ENCODE measurements around the gene TGFB1. TPM values are rescaled to one million over a fixed set of nuclear protein-coding genes. Genes with fewer than 3 reads are reported as not detected.

The TGFB1 gene
- total and polyA plus RNA-seq, 2 of the 13 experiments (the other 11 are each of a cell fraction or from before 2014, with no cell fraction given) = 4.1 to 5.4 TPM

DNA sequence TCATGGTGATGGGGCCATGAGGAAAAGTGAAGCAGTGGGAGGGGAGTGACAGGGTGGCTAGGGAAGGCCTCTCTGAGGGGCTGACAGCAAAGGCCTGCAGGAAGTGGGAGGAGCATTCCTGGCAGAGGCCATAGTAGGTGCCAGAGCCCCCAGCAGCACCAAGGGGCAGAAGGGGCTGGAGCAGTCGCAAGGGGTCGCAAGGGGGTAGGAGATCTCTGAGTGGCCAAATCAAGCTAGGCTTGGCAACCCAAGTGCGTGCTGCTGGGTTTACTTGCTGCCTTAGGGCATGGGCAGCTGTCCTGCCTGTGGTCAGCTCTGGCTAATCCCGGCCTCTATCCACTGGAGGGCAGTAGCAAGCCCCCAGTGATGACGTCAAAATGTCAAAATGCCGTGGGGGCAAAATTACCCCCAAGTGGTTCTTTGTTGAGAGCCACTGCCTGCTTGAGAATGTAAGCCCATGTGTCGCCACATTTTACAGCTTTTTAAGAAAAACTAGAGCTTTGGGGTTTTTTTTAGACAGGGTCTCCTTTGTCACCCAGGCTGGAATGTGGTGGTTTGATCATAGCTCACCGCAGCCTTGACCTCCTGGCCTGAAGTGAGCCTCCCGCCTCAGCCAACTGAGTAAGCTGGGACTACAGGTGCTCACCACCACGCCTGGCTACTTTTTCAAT, 32.0 kb downstream of the TGFB1 start (continued):
- TF ChIP-seq ZNF10 (CRISPR knock-in tag; IDR thresholded peaks at IDR 0.05; ENCODE audit: borderline replicate concordance, low read depth) = no peak
- 0 out of 2 replicates have a peak, but pooled peaks have one; percentile 36 for TF ChIP-seq WIZ (CRISPR knock-in tag; IDR thresholded peaks at IDR 0.05)
- TF ChIP-seq, protein P1, sequence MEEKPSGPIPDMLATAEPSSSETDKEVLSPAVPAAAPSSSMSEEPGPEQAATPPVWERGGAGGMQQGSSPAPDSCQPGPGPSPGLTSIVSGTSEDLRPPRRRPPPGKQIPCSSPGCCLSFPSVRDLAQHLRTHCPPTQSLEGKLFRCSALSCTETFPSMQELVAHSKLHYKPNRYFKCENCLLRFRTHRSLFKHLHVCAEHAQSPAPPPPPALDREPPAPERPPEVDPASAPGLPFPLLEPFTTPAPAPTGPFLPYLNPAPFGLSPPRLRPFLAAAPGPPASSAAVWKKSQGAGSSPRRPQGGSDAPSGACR (CRISPR knock-in tag; IDR thresholded peaks at IDR 0.05) = no peak
- no peak for TF ChIP-seq SOX5 (CRISPR knock-in tag; IDR thresholded peaks at IDR 0.05; ENCODE audit: borderline replicate concordance)
- no peak for TF ChIP-seq CHCHD3 (CRISPR knock-in tag; IDR thresholded peaks at IDR 0.05)
- TF ChIP-seq, protein P2, sequence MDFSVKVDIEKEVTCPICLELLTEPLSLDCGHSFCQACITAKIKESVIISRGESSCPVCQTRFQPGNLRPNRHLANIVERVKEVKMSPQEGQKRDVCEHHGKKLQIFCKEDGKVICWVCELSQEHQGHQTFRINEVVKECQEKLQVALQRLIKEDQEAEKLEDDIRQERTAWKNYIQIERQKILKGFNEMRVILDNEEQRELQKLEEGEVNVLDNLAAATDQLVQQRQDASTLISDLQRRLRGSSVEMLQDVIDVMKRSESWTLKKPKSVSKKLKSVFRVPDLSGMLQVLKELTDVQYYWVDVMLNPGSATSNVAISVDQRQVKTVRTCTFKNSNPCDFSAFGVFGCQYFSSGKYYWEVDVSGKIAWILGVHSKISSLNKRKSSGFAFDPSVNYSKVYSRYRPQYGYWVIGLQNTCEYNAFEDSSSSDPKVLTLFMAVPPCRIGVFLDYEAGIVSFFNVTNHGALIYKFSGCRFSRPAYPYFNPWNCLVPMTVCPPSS (IDR thresholded peaks at IDR 0.05) = no peak
- TF ChIP-seq KLF11 (CRISPR knock-in tag; IDR thresholded peaks at IDR 0.05) = no peak
- no peak for TF ChIP-seq ZSCAN29 (CRISPR knock-in tag; conservative IDR thresholded peaks at IDR 0.05)
- TF ChIP-seq SMARCE1 (IDR thresholded peaks at IDR 0.05; ENCODE audit: borderline replicate concordance) = no peak
- TF ChIP-seq, protein P3, sequence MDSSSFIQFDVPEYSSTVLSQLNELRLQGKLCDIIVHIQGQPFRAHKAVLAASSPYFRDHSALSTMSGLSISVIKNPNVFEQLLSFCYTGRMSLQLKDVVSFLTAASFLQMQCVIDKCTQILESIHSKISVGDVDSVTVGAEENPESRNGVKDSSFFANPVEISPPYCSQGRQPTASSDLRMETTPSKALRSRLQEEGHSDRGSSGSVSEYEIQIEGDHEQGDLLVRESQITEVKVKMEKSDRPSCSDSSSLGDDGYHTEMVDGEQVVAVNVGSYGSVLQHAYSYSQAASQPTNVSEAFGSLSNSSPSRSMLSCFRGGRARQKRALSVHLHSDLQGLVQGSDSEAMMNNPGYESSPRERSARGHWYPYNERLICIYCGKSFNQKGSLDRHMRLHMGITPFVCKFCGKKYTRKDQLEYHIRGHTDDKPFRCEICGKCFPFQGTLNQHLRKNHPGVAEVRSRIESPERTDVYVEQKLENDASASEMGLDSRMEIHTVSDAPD (CRISPR knock-in tag; IDR thresholded peaks at IDR 0.05) = no peak
- TF ChIP-seq, protein P4, sequence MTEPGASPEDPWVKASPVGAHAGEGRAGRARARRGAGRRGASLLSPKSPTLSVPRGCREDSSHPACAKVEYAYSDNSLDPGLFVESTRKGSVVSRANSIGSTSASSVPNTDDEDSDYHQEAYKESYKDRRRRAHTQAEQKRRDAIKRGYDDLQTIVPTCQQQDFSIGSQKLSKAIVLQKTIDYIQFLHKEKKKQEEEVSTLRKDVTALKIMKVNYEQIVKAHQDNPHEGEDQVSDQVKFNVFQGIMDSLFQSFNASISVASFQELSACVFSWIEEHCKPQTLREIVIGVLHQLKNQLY (CRISPR knock-in tag; IDR thresholded peaks at IDR 0.05) = no peak
- TF ChIP-seq, protein P5, sequence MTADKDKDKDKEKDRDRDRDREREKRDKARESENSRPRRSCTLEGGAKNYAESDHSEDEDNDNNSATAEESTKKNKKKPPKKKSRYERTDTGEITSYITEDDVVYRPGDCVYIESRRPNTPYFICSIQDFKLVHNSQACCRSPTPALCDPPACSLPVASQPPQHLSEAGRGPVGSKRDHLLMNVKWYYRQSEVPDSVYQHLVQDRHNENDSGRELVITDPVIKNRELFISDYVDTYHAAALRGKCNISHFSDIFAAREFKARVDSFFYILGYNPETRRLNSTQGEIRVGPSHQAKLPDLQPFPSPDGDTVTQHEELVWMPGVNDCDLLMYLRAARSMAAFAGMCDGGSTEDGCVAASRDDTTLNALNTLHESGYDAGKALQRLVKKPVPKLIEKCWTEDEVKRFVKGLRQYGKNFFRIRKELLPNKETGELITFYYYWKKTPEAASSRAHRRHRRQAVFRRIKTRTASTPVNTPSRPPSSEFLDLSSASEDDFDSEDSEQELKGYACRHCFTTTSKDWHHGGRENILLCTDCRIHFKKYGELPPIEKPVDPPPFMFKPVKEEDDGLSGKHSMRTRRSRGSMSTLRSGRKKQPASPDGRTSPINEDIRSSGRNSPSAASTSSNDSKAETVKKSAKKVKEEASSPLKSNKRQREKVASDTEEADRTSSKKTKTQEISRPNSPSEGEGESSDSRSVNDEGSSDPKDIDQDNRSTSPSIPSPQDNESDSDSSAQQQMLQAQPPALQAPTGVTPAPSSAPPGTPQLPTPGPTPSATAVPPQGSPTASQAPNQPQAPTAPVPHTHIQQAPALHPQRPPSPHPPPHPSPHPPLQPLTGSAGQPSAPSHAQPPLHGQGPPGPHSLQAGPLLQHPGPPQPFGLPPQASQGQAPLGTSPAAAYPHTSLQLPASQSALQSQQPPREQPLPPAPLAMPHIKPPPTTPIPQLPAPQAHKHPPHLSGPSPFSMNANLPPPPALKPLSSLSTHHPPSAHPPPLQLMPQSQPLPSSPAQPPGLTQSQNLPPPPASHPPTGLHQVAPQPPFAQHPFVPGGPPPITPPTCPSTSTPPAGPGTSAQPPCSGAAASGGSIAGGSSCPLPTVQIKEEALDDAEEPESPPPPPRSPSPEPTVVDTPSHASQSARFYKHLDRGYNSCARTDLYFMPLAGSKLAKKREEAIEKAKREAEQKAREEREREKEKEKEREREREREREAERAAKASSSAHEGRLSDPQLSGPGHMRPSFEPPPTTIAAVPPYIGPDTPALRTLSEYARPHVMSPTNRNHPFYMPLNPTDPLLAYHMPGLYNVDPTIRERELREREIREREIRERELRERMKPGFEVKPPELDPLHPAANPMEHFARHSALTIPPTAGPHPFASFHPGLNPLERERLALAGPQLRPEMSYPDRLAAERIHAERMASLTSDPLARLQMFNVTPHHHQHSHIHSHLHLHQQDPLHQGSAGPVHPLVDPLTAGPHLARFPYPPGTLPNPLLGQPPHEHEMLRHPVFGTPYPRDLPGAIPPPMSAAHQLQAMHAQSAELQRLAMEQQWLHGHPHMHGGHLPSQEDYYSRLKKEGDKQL (CRISPR knock-in tag; IDR thresholded peaks at IDR 0.05; ENCODE audit: low read depth) = no peak
- TF ChIP-seq ISL2 (CRISPR knock-in tag; IDR thresholded peaks at IDR 0.05) = no peak; the same call in 1 of the 2 replicates
- TF ChIP-seq, protein P6, sequence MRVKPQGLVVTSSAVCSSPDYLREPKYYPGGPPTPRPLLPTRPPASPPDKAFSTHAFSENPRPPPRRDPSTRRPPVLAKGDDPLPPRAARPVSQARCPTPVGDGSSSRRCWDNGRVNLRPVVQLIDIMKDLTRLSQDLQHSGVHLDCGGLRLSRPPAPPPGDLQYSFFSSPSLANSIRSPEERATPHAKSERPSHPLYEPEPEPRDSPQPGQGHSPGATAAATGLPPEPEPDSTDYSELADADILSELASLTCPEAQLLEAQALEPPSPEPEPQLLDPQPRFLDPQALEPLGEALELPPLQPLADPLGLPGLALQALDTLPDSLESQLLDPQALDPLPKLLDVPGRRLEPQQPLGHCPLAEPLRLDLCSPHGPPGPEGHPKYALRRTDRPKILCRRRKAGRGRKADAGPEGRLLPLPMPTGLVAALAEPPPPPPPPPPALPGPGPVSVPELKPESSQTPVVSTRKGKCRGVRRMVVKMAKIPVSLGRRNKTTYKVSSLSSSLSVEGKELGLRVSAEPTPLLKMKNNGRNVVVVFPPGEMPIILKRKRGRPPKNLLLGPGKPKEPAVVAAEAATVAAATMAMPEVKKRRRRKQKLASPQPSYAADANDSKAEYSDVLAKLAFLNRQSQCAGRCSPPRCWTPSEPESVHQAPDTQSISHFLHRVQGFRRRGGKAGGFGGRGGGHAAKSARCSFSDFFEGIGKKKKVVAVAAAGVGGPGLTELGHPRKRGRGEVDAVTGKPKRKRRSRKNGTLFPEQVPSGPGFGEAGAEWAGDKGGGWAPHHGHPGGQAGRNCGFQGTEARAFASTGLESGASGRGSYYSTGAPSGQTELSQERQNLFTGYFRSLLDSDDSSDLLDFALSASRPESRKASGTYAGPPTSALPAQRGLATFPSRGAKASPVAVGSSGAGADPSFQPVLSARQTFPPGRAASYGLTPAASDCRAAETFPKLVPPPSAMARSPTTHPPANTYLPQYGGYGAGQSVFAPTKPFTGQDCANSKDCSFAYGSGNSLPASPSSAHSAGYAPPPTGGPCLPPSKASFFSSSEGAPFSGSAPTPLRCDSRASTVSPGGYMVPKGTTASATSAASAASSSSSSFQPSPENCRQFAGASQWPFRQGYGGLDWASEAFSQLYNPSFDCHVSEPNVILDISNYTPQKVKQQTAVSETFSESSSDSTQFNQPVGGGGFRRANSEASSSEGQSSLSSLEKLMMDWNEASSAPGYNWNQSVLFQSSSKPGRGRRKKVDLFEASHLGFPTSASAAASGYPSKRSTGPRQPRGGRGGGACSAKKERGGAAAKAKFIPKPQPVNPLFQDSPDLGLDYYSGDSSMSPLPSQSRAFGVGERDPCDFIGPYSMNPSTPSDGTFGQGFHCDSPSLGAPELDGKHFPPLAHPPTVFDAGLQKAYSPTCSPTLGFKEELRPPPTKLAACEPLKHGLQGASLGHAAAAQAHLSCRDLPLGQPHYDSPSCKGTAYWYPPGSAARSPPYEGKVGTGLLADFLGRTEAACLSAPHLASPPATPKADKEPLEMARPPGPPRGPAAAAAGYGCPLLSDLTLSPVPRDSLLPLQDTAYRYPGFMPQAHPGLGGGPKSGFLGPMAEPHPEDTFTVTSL (CRISPR knock-in tag; IDR thresholded peaks at IDR 0.05; ENCODE audit: borderline replicate concordance) = peak; percentile 43; the same call in 1 of the 2 replicates

Data from HepG2 (cell line).